Measurements from ENCODE around the gene WBP2. TPM values are rescaled to one million over a fixed set of nuclear protein-coding genes. Genes with fewer than 3 reads are reported as not detected.

WBP2 gene
- total RNA-seq, 4 donors from 2014 or later, result 129 to 259 (median 148) TPM

GRCh38 chr17:75845933-75846691 lies 9.0 kb downstream of the WBP2 start:
- intact Hi-C loops (cut with DNase I; ENCODE audit: low total_unique reads), result loop anchor here (2.0 kb wide), 2 partner anchors 61 to 153 kb away; partner anchors contain the start of gene UNK
- Histone ChIP-seq H3K36me3 (peaks cover 0 to 53% of the 10 kb centered on the region in 2 donors), H3K4me3 (no peak overlapping the region), H3K27ac (peak overlapping the region; percentile 95 to 99 (median 95)), H3K4me1 (peaks cover 58 to 59% of the 10 kb centered on the region in 2 donors), H3K9me3 (no peaks in the 10 kb centered on the region), H3K27me3 (no peaks in the 10 kb centered on the region)
- in situ Hi-C loops (cut with MboI; ENCODE audit: low sequenced_read_pairs in 4 of 4), result no loop called here
- no peak for DNase-seq
- ATAC-seq, result no peak
- TF ChIP-seq POLR2A (IDR thresholded peaks at IDR 0.05) (no peak), CTCF (IDR thresholded peaks at IDR 0.05 in 4 of 5, conservative IDR thresholded peaks at IDR 0.05 in 1 of 5) (no peak)

GRCh38 chr17:75845058-75845711 lies 9.9 kb downstream of the WBP2 start:
- H3K9me3 ChIP-seq, result no peaks in the 10 kb centered on the region
- H3K4me3 ChIP-seq, result peak overlapping the region in 1 of 4 donors; percentile 8
- H3K36me3 ChIP-seq, result peaks cover 0 to 50% of the 10 kb centered on the region in 2 donors
- DNase-seq, result peak; percentile 94 to 98
- no peaks in the 10 kb centered on the region for H3K27me3 ChIP-seq
- in situ Hi-C loops (cut with MboI; ENCODE audit: low sequenced_read_pairs in 4 of 4), result no loop called here
- intact Hi-C loops (cut with DNase I; ENCODE audit: low total_unique reads), result loop anchor here (2.0 kb wide), 2 partner anchors 60 to 152 kb away; partner anchors contain the start of gene UNK
- TF ChIP-seq POLR2A (IDR thresholded peaks at IDR 0.05) (peak; percentile 45 to 50), CTCF (IDR thresholded peaks at IDR 0.05 in 4 of 5, conservative IDR thresholded peaks at IDR 0.05 in 1 of 5) (peak; percentile 91 to 98 (median 95))
- peak overlapping the region; percentile 95 to 99 (median 95) for H3K27ac ChIP-seq
- peak; percentile 82 to 88 for ATAC-seq
- H3K4me1 ChIP-seq, result peaks cover 48 to 50% of the 10 kb centered on the region in 2 donors

GRCh38 chr17:75844530-75845057 lies 10.5 kb downstream of the WBP2 start:
- Histone ChIP-seq H3K36me3 (peaks cover 0 to 49% of the 10 kb centered on the region in 2 donors), H3K4me1 (peaks cover 42 to 45% of the 10 kb centered on the region in 2 donors), H3K9me3 (no peaks in the 10 kb centered on the region), H3K27ac (peak overlapping the region; percentile 95 to 99 (median 95)), H3K4me3 (peak overlapping the region in 1 of 4 donors; percentile 16), H3K27me3 (no peaks in the 10 kb centered on the region)
- TF ChIP-seq CTCF (IDR thresholded peaks at IDR 0.05 in 4 of 5, conservative IDR thresholded peaks at IDR 0.05 in 1 of 5) (no peak), POLR2A (IDR thresholded peaks at IDR 0.05) (no peak)
- DNase-seq (peak in 1 of 2 donors; percentile 74), ATAC-seq (peak; percentile 44 to 55)
- intact Hi-C loops (cut with DNase I; ENCODE audit: low total_unique reads) (loop anchor here (2.0 kb wide), 2 partner anchors 60 to 152 kb away; partner anchors contain the start of gene UNK), in situ Hi-C loops (cut with MboI; ENCODE audit: low sequenced_read_pairs in 4 of 4) (no loop called here)

GRCh38 chr17:75843577-75844529 lies 11.3 kb downstream of the WBP2 start, which contains the start of gene UNC13D:
Gene UNC13D (minus strand): TSS chr17:75844404. CDS start chr17:75844337, 67 bp downstream.
- in situ Hi-C loops (cut with MboI; ENCODE audit: low sequenced_read_pairs in 4 of 4) (no loop called here), intact Hi-C loops (cut with DNase I; ENCODE audit: low total_unique reads) (loop anchor here (2.0 kb wide), 2 partner anchors 59 to 151 kb away; partner anchors contain the start of gene UNK)
- H3K36me3 ChIP-seq, result peaks cover 0 to 42% of the 10 kb centered on the region in 2 donors
- H3K27ac ChIP-seq, result peak within 1 kb of the TSS; percentile 95 to 99 (median 95)
- no peak for TF ChIP-seq CTCF (IDR thresholded peaks at IDR 0.05 in 4 of 5, conservative IDR thresholded peaks at IDR 0.05 in 1 of 5)
- TF ChIP-seq POLR2A (IDR thresholded peaks at IDR 0.05), result no peak
- H3K4me1 ChIP-seq, result peaks cover 38% of the 10 kb centered on the region in 2 donors
- no peaks in the 10 kb centered on the region for H3K27me3 ChIP-seq
- H3K9me3 ChIP-seq, result no peaks in the 10 kb centered on the region
- ATAC-seq (peak in 1 of 2 donors; percentile 4), DNase-seq (peak in 1 of 2 donors; percentile 61)
- H3K4me3 ChIP-seq, result peak within 1 kb of the TSS in 1 of 4 donors; percentile 16
